CD8-positive, alpha-beta memory T cell (primary cell): Measurements from ENCODE around the gene FAM222A. TPM values are rescaled to one million over a fixed set of nuclear protein-coding genes. Genes with fewer than 3 reads are reported as not detected.

Experiments used
- polyA plus RNA-seq: library from polyadenylated mRNA; unstranded; fragments of 300-500 nt; fragmentation: Illumina TruSeq; gene quantifications from one replicate; pipeline ENCODE4 v1.2.3, GENCODE V29; 2021
- total RNA-seq, 2 experiments: library from RNA; stranded (reverse); gene quantifications; one replicate each; pipeline ENCODE4 v1.2.3, GENCODE V29; 2021

Gene FAM222A
- total and polyA plus RNA-seq, 3 experiments from 2014 or later: 0.32 to 3.0 (median 2.0) TPM

Other genes with a start within 250 kb of the FAM222A start
- gene KCTD10, start 236.5 kb upstream of the FAM222A start, total RNA-seq: 10 to 100 TPM; 44.9 to 48.1 TPM
- 27.4 TPM for gene KCTD10, start 236.5 kb upstream of the FAM222A start, polyA plus RNA-seq
- 10 to 100 TPM; 38.3 to 40.2 TPM for gene UBE3B, start 236.2 kb upstream of the FAM222A start, total RNA-seq
- gene UBE3B, start 236.2 kb upstream of the FAM222A start, polyA plus RNA-seq: 20.8 TPM
- gene MMAB, start 140.3 kb upstream of the FAM222A start, total RNA-seq: 10 to 100 TPM; 38.5 to 44.2 TPM
- gene MMAB, start 140.3 kb upstream of the FAM222A start, polyA plus RNA-seq: 15.7 TPM
- 10 to 100 TPM; 14.2 to 15.8 TPM for gene MVK, start 140.0 kb upstream of the FAM222A start, total RNA-seq
- gene MVK, start 140.0 kb upstream of the FAM222A start, polyA plus RNA-seq: 2.6 TPM
- gene TRPV4, start 119.6 kb downstream of the FAM222A start, total RNA-seq: not detected
- not detected for gene TRPV4, start 119.6 kb downstream of the FAM222A start, polyA plus RNA-seq
- 10 to 100 TPM; 39.3 to 42.7 TPM for gene GLTP, start 166.7 kb downstream of the FAM222A start, total RNA-seq
- 67.4 TPM for gene GLTP, start 166.7 kb downstream of the FAM222A start, polyA plus RNA-seq
- 10 to 100 TPM; 27.7 to 28.3 TPM for gene TCHP, start 186.4 kb downstream of the FAM222A start, total RNA-seq
- 18.6 TPM for gene TCHP, start 186.4 kb downstream of the FAM222A start, polyA plus RNA-seq